Measurements from ENCODE around the gene LRRK1.

The LRRK1 gene

DNA sequence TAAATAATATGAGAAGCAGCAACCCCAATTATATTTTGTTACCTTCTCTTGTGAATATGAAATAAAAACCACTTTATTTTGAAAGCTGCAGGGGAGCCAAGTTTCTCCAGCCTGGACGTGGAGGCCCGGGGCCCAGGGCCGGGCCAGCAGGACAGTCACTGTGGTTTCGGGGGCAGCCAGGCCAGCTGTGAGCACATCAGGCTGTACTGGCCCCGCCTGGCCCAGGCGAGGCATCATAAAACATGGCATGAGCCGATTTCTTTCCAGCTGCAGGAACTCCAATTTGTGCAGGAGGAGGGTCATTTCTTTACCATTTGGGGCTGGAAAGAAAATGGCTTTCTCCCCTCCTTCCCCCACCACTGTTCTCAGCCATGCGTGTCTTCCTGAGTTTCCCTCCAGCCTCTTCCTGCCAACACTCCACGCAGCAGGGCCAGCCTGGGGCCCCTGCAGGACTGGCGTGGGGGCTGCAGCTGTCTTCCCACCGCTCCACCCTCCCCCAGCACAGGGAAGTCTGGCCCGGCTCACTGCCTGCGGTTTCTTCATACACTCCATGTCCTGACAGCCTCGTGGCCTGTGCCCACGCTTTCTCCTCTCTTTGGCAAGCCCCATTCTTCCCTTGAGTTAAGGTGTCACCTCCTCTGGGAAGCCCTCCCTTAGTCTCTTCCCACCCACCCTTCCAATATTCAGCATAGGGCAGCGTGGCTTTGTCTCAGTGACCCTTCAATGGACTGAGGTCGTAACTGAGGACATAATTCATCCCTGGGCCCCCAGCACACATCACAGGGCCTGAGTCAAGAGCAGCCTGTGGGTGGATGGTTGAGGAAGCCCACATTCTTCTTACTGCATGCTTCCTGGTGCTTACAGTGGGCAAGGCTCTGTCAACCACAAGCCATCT, 196.9 kb downstream of the LRRK1 start:
- H3K4me3 ChIP-seq (ENCODE audit: low read depth, low read length) = no peak overlapping the region
- no peak for DNase-seq (ENCODE audit: low read depth)
- TF ChIP-seq CTCF (IDR thresholded peaks at IDR 0.05; ENCODE audit: low read depth, low read length, missing control alignments) = no peak

- no peak for TF ChIP-seq CTCF (IDR thresholded peaks at IDR 0.05; ENCODE audit: low read depth, low read length, missing control alignments)
- H3K4me3 ChIP-seq (ENCODE audit: low read depth, low read length) = no peak overlapping the region
- no peak for DNase-seq (ENCODE audit: low read depth)
Measured at GRCh38 chr15:101116681-101116976, 197.5 kb downstream of the LRRK1 start.

DNA sequence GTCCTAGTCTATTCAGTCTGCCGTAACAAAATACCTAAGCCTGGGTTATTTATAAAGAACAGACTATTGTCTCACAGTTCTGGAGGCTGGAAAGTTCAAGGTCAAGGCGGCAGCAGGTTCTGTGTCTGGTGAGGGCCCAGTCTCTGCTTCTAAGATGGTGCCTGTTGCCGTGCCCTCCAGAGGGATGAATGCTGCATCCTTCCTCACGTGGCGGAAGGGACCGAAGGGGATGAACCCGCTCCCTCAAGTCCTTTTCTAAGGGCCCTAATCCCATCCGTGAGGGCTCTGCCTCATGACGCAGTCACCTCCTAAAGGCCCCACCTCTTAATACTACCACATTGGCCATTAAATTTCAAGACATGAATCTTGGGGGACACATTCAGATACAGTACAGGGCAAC, 199.0 kb downstream of the LRRK1 start:
- TF ChIP-seq CTCF (IDR thresholded peaks at IDR 0.05; ENCODE audit: low read depth, low read length, missing control alignments) = no peak
- no peak overlapping the region for H3K4me3 ChIP-seq (ENCODE audit: low read depth, low read length)
- DNase-seq (ENCODE audit: low read depth) = no peak

DNA sequence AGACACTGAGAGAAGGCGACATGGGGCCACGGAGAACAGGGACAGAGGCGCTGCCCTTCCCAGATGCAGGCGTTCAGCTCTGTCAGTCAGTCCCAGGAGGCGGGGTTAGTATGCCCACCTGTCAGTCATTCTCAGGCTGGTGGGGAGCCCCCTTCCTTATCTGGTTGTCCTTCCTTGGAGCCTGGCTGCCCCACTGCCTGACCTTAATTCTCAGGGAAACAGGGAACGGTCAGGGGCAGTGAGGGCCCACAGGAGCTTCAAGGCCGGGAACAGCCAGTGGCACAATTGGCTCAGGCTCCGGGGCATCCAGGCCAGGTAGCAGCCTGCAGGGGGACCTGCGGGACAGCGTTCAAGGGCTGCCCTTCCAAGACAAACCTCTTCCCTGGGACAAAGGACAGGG, 199.5 kb downstream of the LRRK1 start:
- no peak for TF ChIP-seq CTCF (IDR thresholded peaks at IDR 0.05; ENCODE audit: low read depth, low read length, missing control alignments)
- H3K4me3 ChIP-seq (ENCODE audit: low read depth, low read length) = no peak overlapping the region
- DNase-seq (ENCODE audit: low read depth) = no peak

DNA sequence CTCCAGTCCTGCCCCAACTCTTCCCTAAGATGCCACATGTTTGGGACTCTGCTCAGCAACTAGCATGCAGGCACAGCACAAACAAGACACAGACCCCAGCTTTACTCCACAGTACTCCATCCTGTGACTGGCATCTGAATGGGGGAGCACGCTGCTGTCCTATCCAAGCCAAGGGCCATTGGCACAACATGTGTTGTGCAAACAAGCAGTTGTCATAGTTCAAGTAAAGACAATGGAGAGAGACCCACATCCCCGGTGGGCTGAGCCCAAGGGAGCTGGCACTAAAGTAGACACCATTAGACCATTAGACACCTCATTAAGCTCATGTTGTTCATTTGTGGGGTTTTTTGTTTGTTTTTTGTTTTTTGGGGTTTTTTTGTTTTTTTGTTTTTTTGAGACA, 200.0 kb downstream of the LRRK1 start:
- no peak overlapping the region for H3K4me3 ChIP-seq (ENCODE audit: low read depth, low read length)
- TF ChIP-seq CTCF (IDR thresholded peaks at IDR 0.05; ENCODE audit: low read depth, low read length, missing control alignments) = no peak
- DNase-seq (ENCODE audit: low read depth) = no peak

Data from GM12864 (cell line).